Endothelial cell of umbilical vein (primary cell): ENCODE results near the gene ARHGEF10L. TPM values are rescaled to one million over a fixed set of nuclear protein-coding genes. Genes with fewer than 3 reads are reported as not detected.

ENCODE experiments used
- BruUV-seq: library from RNA; stranded (reverse); fragments of 400-500 nt; replicated peaks from 2 replicates; lab custom pipeline; 2021; lab: Mats Ljungman, UMichigan
- CTCF ChIA-PET: fragments of 300-600, 350-600 bp; sonication (Branson Sonifier 250); formaldehyde crosslinking; loops from one replicate; lab custom pipeline; 2021; ENCODE audit warnings: antibody characterized with exemption, inconsistent platforms; lab: Charles Lee
- POLR2A ChIA-PET: fragments of 300-600, 350-600 bp; sonication (Branson Sonifier 250); formaldehyde crosslinking; loops from one replicate; lab custom pipeline; 2021; ENCODE audit warnings: antibody characterized with exemption, inconsistent platforms; lab: Charles Lee
- DNase-seq: peaks from one replicate; pipeline ENCODE4 v3.0.0-alpha.2; 2011; ENCODE audit warnings: low read depth, low spot score
- FAIRE-seq: peaks from 2 replicates; lab custom pipeline; 2011; peaks lifted over from hg19 to GRCh38; lab: Jason Lieb, UNC
- H2AFZ ChIP-seq: 2 replicates; pipeline ENCODE4 v1.6.0; 2012; ENCODE audit warnings: low read depth, low read length, control low read depth, inconsistent platforms
- H3K27ac ChIP-seq: 2 replicates; pipeline ENCODE4 v1.5.1; 2011; ENCODE audit warnings: low read depth, mild to moderate bottlenecking, control low read depth, low read length, moderate library complexity; ENCODE audit not compliant: insufficient read depth
- H3K27me3 ChIP-seq, 2 experiments: 2 replicates each; pipeline versions ENCODE4 v1.6.0 to v1.6.1; 2011; ENCODE audit warnings: low read length in 2 of 2, mixed read lengths in 1 of 2; ENCODE audit not compliant: control insufficient read depth in 2 of 2, insufficient read depth in 2 of 2
- H3K36me3 ChIP-seq, 2 experiments: 2 replicates in 1 of 2; 3 replicates in 1 of 2; pipeline ENCODE4 v1.5.1; 2011; ENCODE audit warnings: low read length in 2 of 2, mild to moderate bottlenecking in 1 of 2, moderate library complexity in 1 of 2; ENCODE audit not compliant: control insufficient read depth in 2 of 2, insufficient read depth in 2 of 2; ENCODE audit errors: extremely low read depth in 1 of 2
- H3K4me1 ChIP-seq: 3 replicates; pipeline ENCODE4 v1.5.1; 2011; ENCODE audit warnings: mild to moderate bottlenecking, low read length; ENCODE audit not compliant: control insufficient read depth, insufficient read depth; ENCODE audit errors: extremely low read depth
- H3K4me2 ChIP-seq: 2 replicates; pipeline ENCODE4 v1.6.1; 2011; ENCODE audit warnings: low read length, control low read depth, mixed read lengths; ENCODE audit not compliant: insufficient read depth
- H3K4me3 ChIP-seq, 3 experiments: fragments of 200-600 bp in 1 of 3; sonication (generic), shearing (Covaris generic) in 1 of 3; replicated peaks in 1 of 3; 2 replicates each; pipeline ENCODE4 v1.5.1; 2011 to 2016; ENCODE audit warnings: control low read depth in 3 of 3, low read length in 3 of 3, mild to moderate bottlenecking in 2 of 3, inconsistent platforms in 1 of 3, low read depth in 1 of 3, moderate library complexity in 1 of 3; ENCODE audit not compliant: insufficient read depth in 1 of 3
- H3K79me2 ChIP-seq: 2 replicates; pipeline ENCODE4 v1.6.0; 2012; ENCODE audit warnings: low read length, inconsistent platforms; ENCODE audit not compliant: control insufficient read depth, insufficient read depth
- H3K9ac ChIP-seq: replicated peaks from 2 replicates; pipeline ENCODE3; 2011; ENCODE audit warnings: low read length, control low read depth; ENCODE audit not compliant: insufficient read depth; ENCODE audit errors: extremely low read depth
- H3K9me1 ChIP-seq: replicated peaks from 3 replicates; pipeline ENCODE4 v1.6.0; 2011; ENCODE audit warnings: mild to moderate bottlenecking, low read length; ENCODE audit not compliant: control insufficient read depth, insufficient read depth; ENCODE audit errors: extremely low read depth
- H3K9me3 ChIP-seq: replicated peaks from 2 replicates; pipeline ENCODE4 v1.5.1; 2012; ENCODE audit warnings: low read length, inconsistent platforms; ENCODE audit not compliant: control insufficient read depth, insufficient read depth
- H4K20me1 ChIP-seq: replicated peaks from 2 replicates; pipeline ENCODE3; 2011; ENCODE audit warnings: mild to moderate bottlenecking, low read length; ENCODE audit not compliant: control insufficient read depth, insufficient read depth; ENCODE audit errors: extremely low read depth
- EZH2 ChIP-seq: IDR thresholded peaks from 2 replicates; pipeline ENCODE4 v1.6.1; 2012; ENCODE audit warnings: borderline replicate concordance, low read depth, mild to moderate bottlenecking, moderate library complexity, low read length, inconsistent platforms; ENCODE audit not compliant: severe bottlenecking
- GATA2 ChIP-seq: IDR thresholded peaks from 2 replicates; pipeline ENCODE4 v1.7.0; 2011; ENCODE audit warnings: low read depth, mild to moderate bottlenecking, moderate library complexity, mixed read lengths, low read length; ENCODE audit not compliant: insufficient read length, insufficient read depth
- JUN ChIP-seq: IDR thresholded peaks from 2 replicates; pipeline ENCODE4 v1.6.1; 2011; ENCODE audit warnings: borderline replicate concordance, low read depth; ENCODE audit not compliant: insufficient read length, insufficient read depth
- POLR2AphosphoS5 ChIP-seq: IDR thresholded peaks from 2 replicates; pipeline ENCODE4 v1.6.1; 2012; ENCODE audit warnings: low read depth, mild to moderate bottlenecking, control low read depth, low read length, moderate library complexity; ENCODE audit not compliant: insufficient read depth
- dilution Hi-C: fragments of 300-500 bp; cut with MboI; formaldehyde crosslinking; loops from one replicate; pipeline ENCODE4 v1.15.0; 2019; ENCODE audit warnings: low sequenced_read_pairs; ENCODE audit not compliant: extremely low pct_ligation_motif_present
- intact Hi-C: fragments of 100-400 bp; cut with micrococcal nuclease; formaldehyde crosslinking; loops from one replicate; pipeline ENCODE4 v1.10.0; 2022
- polyA plus RNA-seq, 4 experiments: library from polyadenylated mRNA; depleted of rRNA in 3 of 4; stranded (reverse) in 3 of 4; unstranded in 1 of 4; fragments of >200 nt; gene quantifications; 2 replicates each; pipeline versions ENCODE4 v1.2.1 to v1.2.3, GENCODE V29; 2011 to 2012; ENCODE audit warnings: missing spikeins in 1 of 4
- total RNA-seq: library from RNA; stranded (reverse); gene quantifications from 2 replicates; pipeline ENCODE4 v1.2.3, GENCODE V29; 2021
- TF ChIP-seq, protein P1 (sequence below), 2 donors: IDR thresholded peaks; 1 replicate in 1 of 2; 2 replicates in 1 of 2; pipeline ENCODE4 v1.5.1; 2011; ENCODE audit warnings: low read length in 2 of 2, mild to moderate bottlenecking in 2 of 2, moderate library complexity in 2 of 2, control low read depth in 1 of 2, inconsistent platforms in 1 of 2, low read depth in 1 of 2; ENCODE audit not compliant: insufficient read depth in 1 of 2; ENCODE audit errors: extremely low read depth in 1 of 2
- TF ChIP-seq, protein P2 (sequence below): IDR thresholded peaks from 2 replicates; pipeline ENCODE4 v1.6.1; 2011; ENCODE audit not compliant: insufficient read depth, insufficient read length

ARHGEF10L gene
- total and polyA plus RNA-seq, 2 donors (not counting 3 experiments of a cell fraction or from before 2014, with no cell fraction given) = 1.9 to 5.2 TPM

DNA sequence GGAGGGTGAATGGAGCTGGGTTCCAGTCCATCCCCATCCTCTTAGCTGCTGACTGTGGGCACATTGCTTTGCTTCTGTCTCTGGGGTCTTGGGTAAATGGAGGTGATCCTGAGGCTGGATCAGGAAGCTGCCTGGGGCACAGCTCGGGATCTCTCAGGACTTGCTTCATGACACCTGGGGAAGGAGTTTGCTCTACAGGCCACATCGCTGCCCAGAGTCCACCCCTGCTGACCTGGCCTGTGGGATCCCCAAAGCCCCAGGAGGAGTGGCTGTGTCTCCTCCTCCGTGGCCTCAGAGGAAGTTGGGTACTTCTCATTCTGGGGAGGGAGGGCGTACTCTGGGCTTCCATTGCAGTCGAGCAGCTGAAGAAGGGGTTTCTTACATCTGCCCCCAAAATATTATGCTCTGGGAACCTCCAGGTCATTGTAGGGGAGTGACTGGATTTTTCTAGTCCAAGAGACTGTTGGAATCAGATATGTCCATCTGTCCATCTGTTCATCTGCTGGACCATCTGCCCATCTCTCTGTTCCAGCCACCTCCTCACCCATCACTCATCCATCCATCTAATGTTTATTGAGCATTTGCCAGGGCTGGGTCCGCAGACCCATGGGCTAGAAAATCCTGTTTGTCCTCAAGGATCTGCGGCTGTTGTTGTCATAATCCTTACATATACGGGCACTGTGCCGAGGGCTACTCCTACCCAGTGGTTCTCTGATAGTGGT, 45.9 kb downstream of the ARHGEF10L start:
- Histone ChIP-seq H3K4me1 (no peaks in the 10 kb centered on the region), H3K9me1 (no peaks in the 10 kb centered on the region), H3K4me3 (no peak overlapping the region), H3K79me2 (no peaks in the 10 kb centered on the region), H3K27me3 (no peaks in the 10 kb centered on the region), H2AFZ (no peak overlapping the region), H4K20me1 (no peaks in the 10 kb centered on the region), H3K36me3 (no peaks in the 10 kb centered on the region), H3K27ac (no peak overlapping the region), H3K9ac (no peak overlapping the region), H3K4me2 (no peak overlapping the region), H3K9me3 (no peaks in the 10 kb centered on the region)
- no TSS peak for BruUV-seq
- intact Hi-C loops = no loop called here
- ChIA-PET CTCF (interaction anchor here (1.3 to 4.3 kb wide), 2 partner anchors 11 to 21 kb away, joined by 4 to 31 read pairs; no protein-coding TSS in a partner anchor), POLR2A (no interaction called here)
- no peak for TF ChIP-seq POLR2AphosphoS5
- TF ChIP-seq JUN = no peak
- TF ChIP-seq, protein P1, sequence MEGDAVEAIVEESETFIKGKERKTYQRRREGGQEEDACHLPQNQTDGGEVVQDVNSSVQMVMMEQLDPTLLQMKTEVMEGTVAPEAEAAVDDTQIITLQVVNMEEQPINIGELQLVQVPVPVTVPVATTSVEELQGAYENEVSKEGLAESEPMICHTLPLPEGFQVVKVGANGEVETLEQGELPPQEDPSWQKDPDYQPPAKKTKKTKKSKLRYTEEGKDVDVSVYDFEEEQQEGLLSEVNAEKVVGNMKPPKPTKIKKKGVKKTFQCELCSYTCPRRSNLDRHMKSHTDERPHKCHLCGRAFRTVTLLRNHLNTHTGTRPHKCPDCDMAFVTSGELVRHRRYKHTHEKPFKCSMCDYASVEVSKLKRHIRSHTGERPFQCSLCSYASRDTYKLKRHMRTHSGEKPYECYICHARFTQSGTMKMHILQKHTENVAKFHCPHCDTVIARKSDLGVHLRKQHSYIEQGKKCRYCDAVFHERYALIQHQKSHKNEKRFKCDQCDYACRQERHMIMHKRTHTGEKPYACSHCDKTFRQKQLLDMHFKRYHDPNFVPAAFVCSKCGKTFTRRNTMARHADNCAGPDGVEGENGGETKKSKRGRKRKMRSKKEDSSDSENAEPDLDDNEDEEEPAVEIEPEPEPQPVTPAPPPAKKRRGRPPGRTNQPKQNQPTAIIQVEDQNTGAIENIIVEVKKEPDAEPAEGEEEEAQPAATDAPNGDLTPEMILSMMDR (IDR thresholded peaks at IDR 0.05; ENCODE audit: extremely low read depth in 1 of 2, insufficient read depth in 1 of 2, low read depth in 1 of 2, low read length in 2 of 2) = no peak
- TF ChIP-seq GATA2 = no peak
- TF ChIP-seq, protein P2, sequence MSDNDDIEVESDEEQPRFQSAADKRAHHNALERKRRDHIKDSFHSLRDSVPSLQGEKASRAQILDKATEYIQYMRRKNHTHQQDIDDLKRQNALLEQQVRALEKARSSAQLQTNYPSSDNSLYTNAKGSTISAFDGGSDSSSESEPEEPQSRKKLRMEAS = no peak
- no peak for TF ChIP-seq EZH2
- no peak for DNase-seq
- FAIRE-seq = no peak
- dilution Hi-C loops = no loop called here
